Measurements from ENCODE around the gene ADH1A. TPM values are rescaled to one million over a fixed set of nuclear protein-coding genes. Genes with fewer than 3 reads are reported as not detected.
"Not testable (repeated sequence)": the region's sequence is repeated elsewhere in the genome, so short reads cannot be mapped to it uniquely, and the experiment has no call there.

Gene ADH1A
- polyA plus RNA-seq, 1 donor from 2014 or later: not detected

- not testable (repeated sequence) for H3K4me3 ChIP-seq (ENCODE audit: low read length); H3K27ac ChIP-seq (ENCODE audit: low read length); H4K20me1 ChIP-seq (ENCODE audit: insufficient read depth); H3K4me2 ChIP-seq (ENCODE audit: low read length); H3K27me3 ChIP-seq (ENCODE audit: insufficient read depth, low read depth, low read length); H3K36me3 ChIP-seq (ENCODE audit: insufficient read depth, low read length); H3K9me3 ChIP-seq (ENCODE audit: low read length); H3K9me2 ChIP-seq (ENCODE audit: insufficient read depth, low read length); H3F3A ChIP-seq (ENCODE audit: insufficient read depth, low read length, poor library complexity, severe bottlenecking); H3K9ac ChIP-seq (ENCODE audit: low read length); H2AFZ ChIP-seq (ENCODE audit: low read depth, low read length); H3K79me2 ChIP-seq (replicated peaks; ENCODE audit: insufficient read depth, low read length)
Measured at GRCh38 chr4:99228706-99229105, 62.1 kb downstream of the ADH1A start.

GRCh38 chr4:99227646-99228045 is 63.1 kb downstream of the ADH1A start:
- H3K9me3 ChIP-seq (ENCODE audit: low read length); H3K27me3 ChIP-seq (ENCODE audit: insufficient read depth, low read depth, low read length); H3K4me3 ChIP-seq (ENCODE audit: low read length); H3K36me3 ChIP-seq (ENCODE audit: insufficient read depth, low read length); H3K79me2 ChIP-seq (replicated peaks; ENCODE audit: insufficient read depth, low read length); H3K27ac ChIP-seq (ENCODE audit: low read length); H2AFZ ChIP-seq (ENCODE audit: low read depth, low read length); H4K20me1 ChIP-seq (ENCODE audit: insufficient read depth); H3K9me2 ChIP-seq (ENCODE audit: insufficient read depth, low read length); H3K9ac ChIP-seq (ENCODE audit: low read length); H3F3A ChIP-seq (ENCODE audit: insufficient read depth, low read length, poor library complexity, severe bottlenecking); H3K4me2 ChIP-seq (ENCODE audit: low read length): not testable (repeated sequence)

Other genes starting within 250 kb of the ADH1A start
- 185 and 201 TPM in 2 replicates for gene ADH5, start 202.2 kb downstream of the ADH1A start, polyA plus RNA-seq
- not detected in 2 replicates for gene ADH4, start 146.7 kb downstream of the ADH1A start, polyA plus RNA-seq
- not detected in 2 replicates for gene ADH6, start 71.7 kb downstream of the ADH1A start, polyA plus RNA-seq
- not detected in 2 replicates for gene ADH1B, start 30.4 kb upstream of the ADH1A start, polyA plus RNA-seq
- gene ADH1C, start 61.8 kb upstream of the ADH1A start, polyA plus RNA-seq: not detected in 2 replicates
- not detected in 2 replicates for gene ADH7, start 144.4 kb upstream of the ADH1A start, polyA plus RNA-seq
- not detected in 2 replicates for gene C4orf17, start 220.0 kb upstream of the ADH1A start, polyA plus RNA-seq

Data from neural cell (in vitro differentiated cells).